ENCODE data around the gene MTMR10. TPM values are rescaled to one million over a fixed set of nuclear protein-coding genes. Genes with fewer than 3 reads are reported as not detected.

MTMR10 gene
- total and polyA plus RNA-seq, 2 donors (not counting 3 experiments of a cell fraction or from before 2014, with no cell fraction given), result 48.3 to 88.5 TPM

GRCh38 chr15:30943654-30944335, 47.6 kb downstream of the MTMR10 start:
- no peak overlapping the region for H3K27ac ChIP-seq (ENCODE audit: insufficient read depth, low read depth, low read length)
- dilution Hi-C loops (cut with MboI; ENCODE audit: extremely low pct_ligation_motif_present, low sequenced_read_pairs), result no loop called here
- no peak overlapping the region for H2AFZ ChIP-seq (ENCODE audit: low read depth, low read length)
- ChIA-PET CTCF (interaction anchor here (1.0 kb wide), 1 partner anchor 185 kb away, joined by 3 read pairs; no protein-coding TSS in a partner anchor), POLR2A (no interaction called here)
- H3K4me3 ChIP-seq (replicated peaks in 1 of 3; ENCODE audit: insufficient read depth in 1 of 3, low read depth in 1 of 3, low read length in 3 of 3), result no peak overlapping the region
- TF ChIP-seq POLR2A (IDR thresholded peaks at IDR 0.05; ENCODE audit: low read depth, low read length), result no peak
- TF ChIP-seq CTCF (IDR thresholded peaks at IDR 0.05; ENCODE audit: extremely low read depth in 1 of 2, insufficient read depth in 1 of 2, low read depth in 1 of 2, low read length in 2 of 2), result no peak
- TF ChIP-seq EZH2 (IDR thresholded peaks at IDR 0.05; ENCODE audit: borderline replicate concordance, low read depth, low read length, severe bottlenecking), result no peak
- TF ChIP-seq POLR2AphosphoS5 (IDR thresholded peaks at IDR 0.05; ENCODE audit: insufficient read depth, low read depth, low read length), result no peak
- no peak for TF ChIP-seq FOS (IDR thresholded peaks at IDR 0.05; ENCODE audit: borderline replicate concordance, insufficient read depth, low read length)
- TF ChIP-seq MYC (IDR thresholded peaks at IDR 0.05; ENCODE audit: low read depth, low read length), result no peak
- no peak for TF ChIP-seq GATA2 (IDR thresholded peaks at IDR 0.05; ENCODE audit: insufficient read depth, insufficient read length, low read depth, low read length)
- TF ChIP-seq MAX (IDR thresholded peaks at IDR 0.05; ENCODE audit: insufficient read depth, insufficient read length), result no peak
- no peak for TF ChIP-seq JUN (IDR thresholded peaks at IDR 0.05; ENCODE audit: borderline replicate concordance, insufficient read depth, insufficient read length, low read depth)
- no peaks in the 10 kb centered on the region for H3K79me2 ChIP-seq (ENCODE audit: control insufficient read depth, insufficient read depth, low read length)
- no peaks in the 10 kb centered on the region for H3K4me1 ChIP-seq (ENCODE audit: control insufficient read depth, extremely low read depth, insufficient read depth, low read length)
- no peaks in the 10 kb centered on the region for H4K20me1 ChIP-seq (replicated peaks; ENCODE audit: control insufficient read depth, extremely low read depth, insufficient read depth, low read length)
- no peaks in the 10 kb centered on the region for H3K9me3 ChIP-seq (replicated peaks; ENCODE audit: control insufficient read depth, insufficient read depth, low read length)
- H3K9ac ChIP-seq (replicated peaks; ENCODE audit: extremely low read depth, insufficient read depth, low read length), result no peak overlapping the region
- no TSS peak for BruUV-seq (replicated peaks)
- no peak overlapping the region for H3K4me2 ChIP-seq (ENCODE audit: insufficient read depth, low read length)
- H3K9me1 ChIP-seq (replicated peaks; ENCODE audit: control insufficient read depth, extremely low read depth, insufficient read depth, low read length), result no peaks in the 10 kb centered on the region
- H3K36me3 ChIP-seq (ENCODE audit: control insufficient read depth in 2 of 2, extremely low read depth in 1 of 2, insufficient read depth in 2 of 2, low read length in 2 of 2), result peaks cover 51 to 63% of the 10 kb centered on the region in 2 experiments
- H3K27me3 ChIP-seq (ENCODE audit: control insufficient read depth in 2 of 2, insufficient read depth in 2 of 2, low read length in 2 of 2), result no peaks in the 10 kb centered on the region
- no peak for FAIRE-seq
- no peak for DNase-seq (ENCODE audit: low read depth, low spot score)
- intact Hi-C loops (cut with micrococcal nuclease), result no loop called here
